ENCODE results near the gene EEIG1. TPM values are rescaled to one million over a fixed set of nuclear protein-coding genes. Genes with fewer than 3 reads are reported as not detected.

Gene EEIG1
- total RNA-seq, result 39.4 and 41.4 TPM in 2 replicates
- long read RNA-seq, partial matches to known transcripts, result 6 of 7 reads
- long read RNA-seq, other reads (novel, unspliced or antisense), result 1 of 7 reads

DNA sequence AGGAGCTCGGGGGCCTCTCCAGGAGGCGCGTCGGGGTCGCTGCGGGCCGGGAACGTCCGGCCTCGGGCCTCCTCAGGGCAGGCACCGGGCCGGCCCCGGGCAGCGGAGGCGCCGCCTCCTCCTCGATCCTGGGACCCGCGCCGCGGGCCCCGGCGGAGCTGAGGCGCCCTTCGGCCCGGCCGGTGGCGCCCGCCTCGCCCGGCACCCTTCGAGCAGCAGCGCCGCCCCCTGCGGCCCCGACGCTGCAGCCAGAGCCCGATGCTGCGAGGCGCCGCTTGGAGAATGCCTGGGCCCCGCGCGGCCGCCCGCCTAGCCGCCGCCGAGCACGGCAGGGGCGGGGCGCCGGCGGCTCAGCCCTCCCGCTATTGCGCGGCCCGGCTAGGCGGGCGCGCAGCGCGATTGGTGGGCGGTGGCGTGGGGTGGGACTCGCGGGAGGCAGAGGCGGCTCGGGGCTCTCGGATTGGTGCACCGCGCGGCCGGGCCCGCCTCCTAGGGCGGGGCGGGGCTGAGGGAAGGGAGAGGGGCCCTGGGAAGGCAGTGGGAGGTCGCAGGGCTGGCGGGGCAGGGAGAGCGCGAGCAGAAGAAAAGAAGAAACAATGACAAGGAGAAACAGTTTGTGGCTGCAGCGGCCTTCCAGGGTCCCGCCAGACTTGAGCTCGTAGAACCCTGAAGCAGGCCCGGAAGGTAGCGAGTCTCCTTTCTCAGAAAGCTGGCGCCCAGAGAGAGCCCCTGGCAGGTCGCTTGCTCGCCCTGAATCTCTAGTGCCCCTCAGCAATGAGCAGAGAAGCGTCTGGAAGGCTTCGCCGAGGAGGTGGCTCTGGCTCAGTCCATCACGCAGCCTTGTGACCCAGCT is at the start of gene EEIG1:
Gene EEIG1, minus strand, starts transcription at position 284 of the 853 bp plus-strand sequence. CDS start 852 bp downstream, outside the sequence.
- Mint-ChIP-seq H3K4me1 (ENCODE audit: unreplicated experiment) (peaks cover 42% of the 10 kb centered on the region), H3K27me3 (ENCODE audit: unreplicated experiment) (no peaks in the 10 kb centered on the region), H3K27ac (ENCODE audit: unreplicated experiment) (peak within 1 kb of the TSS; percentile 97), H3K9me3 (ENCODE audit: unreplicated experiment) (no peaks in the 10 kb centered on the region), H3K4me3 (ENCODE audit: unreplicated experiment) (peak within 1 kb of the TSS; percentile 92), H3K36me3 (ENCODE audit: unreplicated experiment) (no peaks in the 10 kb centered on the region)
- TF ChIP-seq, protein P1, sequence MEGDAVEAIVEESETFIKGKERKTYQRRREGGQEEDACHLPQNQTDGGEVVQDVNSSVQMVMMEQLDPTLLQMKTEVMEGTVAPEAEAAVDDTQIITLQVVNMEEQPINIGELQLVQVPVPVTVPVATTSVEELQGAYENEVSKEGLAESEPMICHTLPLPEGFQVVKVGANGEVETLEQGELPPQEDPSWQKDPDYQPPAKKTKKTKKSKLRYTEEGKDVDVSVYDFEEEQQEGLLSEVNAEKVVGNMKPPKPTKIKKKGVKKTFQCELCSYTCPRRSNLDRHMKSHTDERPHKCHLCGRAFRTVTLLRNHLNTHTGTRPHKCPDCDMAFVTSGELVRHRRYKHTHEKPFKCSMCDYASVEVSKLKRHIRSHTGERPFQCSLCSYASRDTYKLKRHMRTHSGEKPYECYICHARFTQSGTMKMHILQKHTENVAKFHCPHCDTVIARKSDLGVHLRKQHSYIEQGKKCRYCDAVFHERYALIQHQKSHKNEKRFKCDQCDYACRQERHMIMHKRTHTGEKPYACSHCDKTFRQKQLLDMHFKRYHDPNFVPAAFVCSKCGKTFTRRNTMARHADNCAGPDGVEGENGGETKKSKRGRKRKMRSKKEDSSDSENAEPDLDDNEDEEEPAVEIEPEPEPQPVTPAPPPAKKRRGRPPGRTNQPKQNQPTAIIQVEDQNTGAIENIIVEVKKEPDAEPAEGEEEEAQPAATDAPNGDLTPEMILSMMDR (IDR thresholded peaks at IDR 0.05), result no peak
- DNase-seq (ENCODE audit: extremely low spot score, unreplicated experiment), result peak; percentile 98

DNA sequence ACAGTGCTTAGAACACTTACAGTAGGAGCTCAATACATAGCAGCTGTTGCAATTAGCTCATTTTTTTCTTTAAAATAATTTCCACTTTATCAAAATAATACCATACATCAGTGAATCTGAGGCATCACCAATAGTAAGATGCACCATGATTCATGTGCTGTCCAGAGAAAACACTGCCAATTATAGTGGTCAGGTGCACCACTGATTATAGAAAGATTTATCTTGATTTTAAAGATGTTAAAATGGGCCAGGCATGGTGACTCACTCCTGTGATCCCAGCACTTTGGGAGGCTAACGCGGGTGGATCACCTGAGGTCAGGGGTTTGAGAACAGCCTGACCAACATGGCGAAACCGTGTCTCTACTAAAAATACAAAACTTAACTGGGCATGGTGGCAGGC is 46.9 kb upstream of the EEIG1 start:
- H3K9me3 Mint-ChIP-seq (ENCODE audit: unreplicated experiment), result no peaks in the 10 kb centered on the region
- TF ChIP-seq, protein P1 (IDR thresholded peaks at IDR 0.05), result no peak
- no peaks in the 10 kb centered on the region for H3K36me3 Mint-ChIP-seq (ENCODE audit: unreplicated experiment)
- no peak for DNase-seq (ENCODE audit: extremely low spot score, unreplicated experiment)
- H3K4me3 Mint-ChIP-seq (ENCODE audit: unreplicated experiment), result no peak overlapping the region
- peaks cover 34% of the 10 kb centered on the region for H3K4me1 Mint-ChIP-seq (ENCODE audit: unreplicated experiment)
- no peaks in the 10 kb centered on the region for H3K27me3 Mint-ChIP-seq (ENCODE audit: unreplicated experiment)
- H3K27ac Mint-ChIP-seq (ENCODE audit: unreplicated experiment), result no peak overlapping the region

DNA sequence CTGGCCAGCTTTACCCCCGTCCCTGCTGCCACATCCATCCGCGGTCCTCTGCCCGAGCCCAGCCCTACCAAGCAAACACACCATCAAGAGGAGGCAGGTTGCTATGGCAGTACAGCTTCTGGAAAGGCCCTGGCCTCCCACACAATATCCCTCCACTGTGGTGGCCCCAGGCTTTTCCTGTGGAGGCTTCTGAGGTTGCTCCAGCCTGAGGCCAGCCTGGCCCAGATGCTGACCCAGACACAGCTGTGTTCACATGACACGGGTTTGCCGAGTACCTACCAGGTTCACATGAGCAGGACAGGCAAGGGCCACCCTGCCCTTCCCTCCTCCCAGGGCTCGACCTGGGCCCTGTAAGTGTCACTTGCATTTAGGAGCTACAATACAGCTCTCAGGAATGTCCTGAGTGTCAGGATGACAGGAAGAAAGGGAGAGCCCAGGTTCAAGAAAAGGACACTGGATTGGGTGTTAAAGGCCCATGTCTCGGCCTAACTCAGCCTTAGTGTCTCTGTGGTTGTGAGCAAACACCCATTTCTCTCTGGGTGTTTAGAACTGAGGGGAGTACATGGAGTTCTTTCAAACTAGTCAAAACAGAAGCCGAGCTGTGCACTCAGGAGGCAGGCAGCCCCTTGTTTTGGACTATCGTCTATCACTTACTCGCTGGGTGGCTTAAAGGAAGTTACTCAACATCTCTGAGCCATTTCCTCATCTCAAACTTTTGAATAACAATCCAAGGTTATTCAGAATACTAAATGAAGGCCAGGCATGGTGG is 46.2 kb upstream of the EEIG1 start:
- peak overlapping the region; percentile 37 for H3K27ac Mint-ChIP-seq (ENCODE audit: unreplicated experiment)
- TF ChIP-seq, protein P1 (IDR thresholded peaks at IDR 0.05), result no peak
- H3K4me3 Mint-ChIP-seq (ENCODE audit: unreplicated experiment), result no peak overlapping the region
- no peaks in the 10 kb centered on the region for H3K9me3 Mint-ChIP-seq (ENCODE audit: unreplicated experiment)
- DNase-seq (ENCODE audit: extremely low spot score, unreplicated experiment), result no peak
- H3K4me1 Mint-ChIP-seq (ENCODE audit: unreplicated experiment), result peaks cover 35% of the 10 kb centered on the region
- no peaks in the 10 kb centered on the region for H3K36me3 Mint-ChIP-seq (ENCODE audit: unreplicated experiment)
- no peaks in the 10 kb centered on the region for H3K27me3 Mint-ChIP-seq (ENCODE audit: unreplicated experiment)

DNA sequence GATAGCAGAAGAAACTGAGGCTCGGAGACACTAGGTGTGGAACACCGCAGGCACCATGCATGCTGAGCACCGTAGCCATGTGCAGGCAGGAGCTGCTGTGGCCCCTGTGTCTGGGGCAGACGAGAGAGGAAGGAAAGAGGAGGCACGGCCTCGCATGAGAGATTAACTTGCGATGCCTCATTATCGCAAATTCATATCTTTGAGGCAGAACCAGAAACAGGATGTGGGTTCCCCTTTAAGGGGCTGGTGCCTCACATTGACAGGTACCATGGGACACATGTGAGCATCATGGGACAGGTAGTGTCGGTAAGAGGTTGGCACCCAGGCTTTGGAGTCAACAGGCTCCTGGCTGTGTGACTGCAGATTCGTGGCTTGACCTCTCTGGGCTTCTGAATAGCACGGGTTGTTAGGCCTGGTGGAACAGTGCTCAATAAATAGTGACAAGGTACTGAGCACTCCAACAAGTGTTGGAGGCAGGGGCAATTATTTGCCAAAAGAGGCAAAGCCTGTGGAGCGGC is 45.5 kb upstream of the EEIG1 start:
- H3K4me3 Mint-ChIP-seq (ENCODE audit: unreplicated experiment), result no peak overlapping the region
- H3K27ac Mint-ChIP-seq (ENCODE audit: unreplicated experiment), result peak overlapping the region; percentile 37
- H3K9me3 Mint-ChIP-seq (ENCODE audit: unreplicated experiment), result no peaks in the 10 kb centered on the region

More for the DNA sequence above, 45.5 kb upstream of the EEIG1 start:
- TF ChIP-seq, protein P1 (IDR thresholded peaks at IDR 0.05), result no peak
- H3K27me3 Mint-ChIP-seq (ENCODE audit: unreplicated experiment), result no peaks in the 10 kb centered on the region
- H3K36me3 Mint-ChIP-seq (ENCODE audit: unreplicated experiment), result no peaks in the 10 kb centered on the region
- no peak for DNase-seq (ENCODE audit: extremely low spot score, unreplicated experiment)
- H3K4me1 Mint-ChIP-seq (ENCODE audit: unreplicated experiment), result peaks cover 35% of the 10 kb centered on the region
